Hepatocyte (in vitro differentiated cells): ENCODE measurements around the gene MYO3A. TPM values are rescaled to one million over a fixed set of nuclear protein-coding genes. Genes with fewer than 3 reads are reported as not detected.

Experiments used
- DNase-seq: peaks from one replicate; pipeline ENCODE4 v3.0.0-alpha.2; 2016; ENCODE audit warnings: low spot score
- H2AFZ ChIP-seq: fragments of 200-600 bp; sonication (generic); 2 replicates; pipeline ENCODE4 v1.6.0; 2016; ENCODE audit warnings: antibody characterized with exemption, mild to moderate bottlenecking
- H3K27ac ChIP-seq: fragments of 200-600 bp; sonication (generic); 2 replicates; pipeline ENCODE4 v1.5.1; 2016; ENCODE audit warnings: mild to moderate bottlenecking
- H3K27me3 ChIP-seq: fragments of 200-600 bp; sonication (generic); 2 replicates; pipeline ENCODE4 v1.6.1; 2016
- H3K36me3 ChIP-seq: fragments of 200-600 bp; sonication (generic); replicated peaks from 2 replicates; pipeline ENCODE4 v1.5.1; 2016; ENCODE audit warnings: low read depth; ENCODE audit not compliant: insufficient read depth
- H3K4me1 ChIP-seq: fragments of 200-600 bp; sonication (generic); 2 replicates; pipeline ENCODE4 v1.5.1; 2016; ENCODE audit warnings: mild to moderate bottlenecking, moderate library complexity; ENCODE audit not compliant: insufficient read depth
- H3K4me2 ChIP-seq: fragments of 200-600 bp; sonication (generic); 2 replicates; pipeline ENCODE4 v1.6.0; 2016
- H3K4me3 ChIP-seq: fragments of 200-600 bp; sonication (generic); 2 replicates; pipeline ENCODE4 v1.5.1; 2016; ENCODE audit warnings: mild to moderate bottlenecking
- H3K79me2 ChIP-seq: fragments of 200-600 bp; sonication (generic); 2 replicates; pipeline ENCODE4 v1.6.0; 2017; ENCODE audit warnings: mild to moderate bottlenecking
- H3K9me2 ChIP-seq: fragments of 200-600 bp; sonication (generic); replicated peaks from 2 replicates; pipeline ENCODE4 v1.6.0; 2017; ENCODE audit warnings: mild to moderate bottlenecking; ENCODE audit not compliant: insufficient read depth
- H3K9me3 ChIP-seq: fragments of 200-600 bp; sonication (generic); 2 replicates; pipeline ENCODE4 v1.5.1; 2016; ENCODE audit warnings: low read depth, mild to moderate bottlenecking
- H4K20me1 ChIP-seq: fragments of 200-600 bp; sonication (generic); 2 replicates; pipeline ENCODE4 v1.6.0; 2016; ENCODE audit warnings: mild to moderate bottlenecking; ENCODE audit not compliant: insufficient read depth, poor library complexity, severe bottlenecking
- EZH2 ChIP-seq: fragments of 200-600 bp; sonication (generic); IDR thresholded peaks from 2 replicates; pipeline ENCODE4 v1.6.1; 2016; ENCODE audit warnings: antibody characterized with exemption, mild to moderate bottlenecking, borderline replicate concordance
- EZH2phosphoT487 ChIP-seq: fragments of 200-600 bp; sonication (generic); IDR thresholded peaks from one replicate; pipeline ENCODE4 v1.6.1; 2018; ENCODE audit warnings: antibody characterized with exemption, mild to moderate bottlenecking, low read depth, moderate library complexity; ENCODE audit not compliant: unreplicated experiment, severe bottlenecking
- WGBS: methylation state at CpG from one replicate; pipeline ENCODE4 v1.1.6; 2016; ENCODE audit warnings: low lambda C conversion rate; ENCODE audit errors: missing lambda C conversion rate; 5-methylcytosine and 5-hydroxymethylcytosine counted together
- polyA plus RNA-seq: library from polyadenylated mRNA; unstranded; fragments of >200 nt; fragmentation: Nextera tagmentation; extraction: Ambion mirVana; gene quantifications from 2 replicates; pipeline ENCODE4 v1.2.1, GENCODE V29; 2016
- total RNA-seq: library from RNA; depleted of rRNA; stranded (reverse); fragments of >200 nt; gene quantifications from 2 replicates; pipeline ENCODE4 v1.2.3, GENCODE V29; 2014
- TF ChIP-seq, protein P1 (sequence below): fragments of 200-600 bp; sonication (generic); IDR thresholded peaks from 2 replicates; pipeline ENCODE4 v1.5.1; 2016; ENCODE audit warnings: antibody characterized with exemption, mild to moderate bottlenecking; ENCODE audit not compliant: poor library complexity

MYO3A gene
- total and polyA plus RNA-seq, 2 experiments from 2014 or later, result 0.93 to 1.1 TPM

DNA sequence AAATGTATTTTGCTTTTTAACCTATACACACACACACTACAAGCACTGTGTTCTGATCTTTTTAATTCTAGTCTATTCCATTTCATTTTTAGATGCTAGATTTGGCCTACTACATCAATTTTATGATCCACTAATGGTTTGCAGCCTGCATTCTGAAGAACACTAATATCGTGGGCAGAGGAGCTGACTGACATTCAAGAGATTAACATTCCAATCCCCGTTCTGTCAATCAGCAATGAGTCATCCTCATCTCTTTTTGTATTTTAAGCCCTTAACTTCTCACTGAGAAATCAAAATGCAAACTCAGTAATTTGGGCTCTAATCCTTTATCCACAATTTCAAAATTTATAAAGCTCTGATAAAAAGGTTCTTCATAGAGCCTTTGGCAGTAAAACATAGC lies 235.4 kb downstream of the MYO3A start:
- H4K20me1 ChIP-seq, result no peaks in the 10 kb centered on the region
- no peaks in the 10 kb centered on the region for H3K4me1 ChIP-seq
- no peak overlapping the region for H2AFZ ChIP-seq
- DNase-seq, result no peak
- no peak overlapping the region for H3K27ac ChIP-seq
- no peak overlapping the region for H3K4me2 ChIP-seq
- H3K36me3 ChIP-seq, result no peaks in the 10 kb centered on the region
- H3K79me2 ChIP-seq, result no peaks in the 10 kb centered on the region
- no peaks in the 10 kb centered on the region for H3K9me2 ChIP-seq
- H3K27me3 ChIP-seq, result no peaks in the 10 kb centered on the region
- H3K4me3 ChIP-seq, result no peak overlapping the region
- H3K9me3 ChIP-seq, result no peaks in the 10 kb centered on the region
- WGBS, result 42% methylated on average over 2 of the region's 2 CpGs
- TF ChIP-seq EZH2, result no peak
- TF ChIP-seq, protein P1, sequence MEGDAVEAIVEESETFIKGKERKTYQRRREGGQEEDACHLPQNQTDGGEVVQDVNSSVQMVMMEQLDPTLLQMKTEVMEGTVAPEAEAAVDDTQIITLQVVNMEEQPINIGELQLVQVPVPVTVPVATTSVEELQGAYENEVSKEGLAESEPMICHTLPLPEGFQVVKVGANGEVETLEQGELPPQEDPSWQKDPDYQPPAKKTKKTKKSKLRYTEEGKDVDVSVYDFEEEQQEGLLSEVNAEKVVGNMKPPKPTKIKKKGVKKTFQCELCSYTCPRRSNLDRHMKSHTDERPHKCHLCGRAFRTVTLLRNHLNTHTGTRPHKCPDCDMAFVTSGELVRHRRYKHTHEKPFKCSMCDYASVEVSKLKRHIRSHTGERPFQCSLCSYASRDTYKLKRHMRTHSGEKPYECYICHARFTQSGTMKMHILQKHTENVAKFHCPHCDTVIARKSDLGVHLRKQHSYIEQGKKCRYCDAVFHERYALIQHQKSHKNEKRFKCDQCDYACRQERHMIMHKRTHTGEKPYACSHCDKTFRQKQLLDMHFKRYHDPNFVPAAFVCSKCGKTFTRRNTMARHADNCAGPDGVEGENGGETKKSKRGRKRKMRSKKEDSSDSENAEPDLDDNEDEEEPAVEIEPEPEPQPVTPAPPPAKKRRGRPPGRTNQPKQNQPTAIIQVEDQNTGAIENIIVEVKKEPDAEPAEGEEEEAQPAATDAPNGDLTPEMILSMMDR, result no peak
- no peak for TF ChIP-seq EZH2phosphoT487

- H3K9me2 ChIP-seq, result no peaks in the 10 kb centered on the region
- H3K27ac ChIP-seq, result no peak overlapping the region
- H3K4me3 ChIP-seq, result no peak overlapping the region
- TF ChIP-seq EZH2 (no peak), EZH2phosphoT487 (no peak)
- TF ChIP-seq, protein P1, result no peak
- H3K9me3 ChIP-seq, result no peaks in the 10 kb centered on the region
- no peaks in the 10 kb centered on the region for H3K79me2 ChIP-seq
- no peaks in the 10 kb centered on the region for H4K20me1 ChIP-seq
- H3K36me3 ChIP-seq, result no peaks in the 10 kb centered on the region
- H2AFZ ChIP-seq, result no peak overlapping the region
- no peak for DNase-seq
- 53% methylated on average over 7 of the region's 7 CpGs for WGBS
- no peaks in the 10 kb centered on the region for H3K4me1 ChIP-seq
- no peaks in the 10 kb centered on the region for H3K27me3 ChIP-seq
- no peak overlapping the region for H3K4me2 ChIP-seq
Observed at GRCh38 chr10:26172131-26172530, 238.1 kb downstream of the MYO3A start.

DNA sequence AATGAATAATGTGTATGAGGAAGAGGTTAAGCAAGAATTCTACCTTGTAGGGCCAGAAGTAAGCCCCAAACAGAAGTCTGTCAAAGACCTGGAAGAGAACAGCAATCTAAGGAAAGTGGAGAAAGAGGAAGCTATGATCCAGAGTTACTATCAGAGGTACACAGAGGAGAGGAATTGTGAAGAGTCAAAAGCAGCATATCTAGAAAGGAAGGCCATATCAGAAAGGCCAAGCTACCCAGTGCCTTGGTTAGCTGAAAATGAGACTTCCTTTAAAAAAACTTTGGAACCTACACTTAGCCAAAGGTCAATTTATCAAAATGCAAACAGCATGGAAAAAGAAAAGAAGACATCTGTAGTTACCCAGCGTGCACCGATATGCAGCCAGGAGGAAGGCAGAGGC lies 239.8 kb downstream of the MYO3A start:
- DNase-seq, result no peak
- H3K36me3 ChIP-seq, result no peaks in the 10 kb centered on the region
- no peak overlapping the region for H3K27ac ChIP-seq
- no peak overlapping the region for H2AFZ ChIP-seq
- no peaks in the 10 kb centered on the region for H3K4me1 ChIP-seq
- H3K27me3 ChIP-seq, result no peaks in the 10 kb centered on the region
- H3K9me3 ChIP-seq, result no peaks in the 10 kb centered on the region
- no peak for TF ChIP-seq EZH2phosphoT487
- TF ChIP-seq, protein P1, result no peak
- no peak for TF ChIP-seq EZH2
- H3K79me2 ChIP-seq, result no peaks in the 10 kb centered on the region
- no peak overlapping the region for H3K4me2 ChIP-seq
- H4K20me1 ChIP-seq, result no peaks in the 10 kb centered on the region
- H3K9me2 ChIP-seq, result no peaks in the 10 kb centered on the region
- WGBS, result 88% methylated on average over 2 of the region's 2 CpGs
- no peak overlapping the region for H3K4me3 ChIP-seq

- Histone ChIP-seq H3K27ac (no peak overlapping the region), H3K9me3 (no peaks in the 10 kb centered on the region), H3K27me3 (no peaks in the 10 kb centered on the region), H3K4me2 (no peak overlapping the region), H3K4me3 (no peak overlapping the region), H3K36me3 (no peaks in the 10 kb centered on the region), H3K79me2 (no peaks in the 10 kb centered on the region), H2AFZ (no peak overlapping the region), H3K9me2 (no peaks in the 10 kb centered on the region), H3K4me1 (no peaks in the 10 kb centered on the region), H4K20me1 (no peaks in the 10 kb centered on the region)
- no peak for DNase-seq
- no peak for TF ChIP-seq EZH2
- TF ChIP-seq, protein P1, result no peak
- TF ChIP-seq EZH2phosphoT487, result no peak
- WGBS, result 91% methylated on average over 4 of the region's 4 CpGs
Observed at GRCh38 chr10:26177341-26177740, 243.3 kb downstream of the MYO3A start.
